Activated CD4-positive, alpha-beta T cell treated with anti-CD3 and anti-CD28 coated beads for 36 hours (primary cell): Measurements from ENCODE around the gene SLX4IP. TPM values are rescaled to one million over a fixed set of nuclear protein-coding genes. Genes with fewer than 3 reads are reported as not detected.

Experiments used
- ATAC-seq: fragments of 200-7000 bp; cut with Tn5 transposase; one replicate; pipeline ENCODE4 v1.10.0; 2021; ENCODE audit warnings: mild to moderate bottlenecking, moderate library complexity
- CTCF ChIA-PET: fragments of 350-600 bp; sonication (Branson Sonifier 250); formaldehyde crosslinking; loops from one replicate; lab custom pipeline; 2021; ENCODE audit warnings: antibody characterized with exemption; lab: Charles Lee
- POLR2A ChIA-PET: fragments of 350-600 bp; sonication (Branson Sonifier 250); formaldehyde crosslinking; loops from one replicate; lab custom pipeline; 2021; ENCODE audit warnings: antibody characterized with exemption, inconsistent platforms; lab: Charles Lee
- DNase-seq: peaks from one replicate; pipeline ENCODE4 v3.0.0-alpha.2; 2020
- H3K27ac Mint-ChIP-seq: one replicate; pipeline ENCODE4 v1.8.0; 2021; ENCODE audit warnings: mixed read lengths
- H3K27me3 Mint-ChIP-seq: one replicate; pipeline ENCODE4 v1.8.0; 2021; ENCODE audit warnings: mixed read lengths
- H3K36me3 Mint-ChIP-seq: one replicate; pipeline ENCODE4 v1.8.0; 2021; ENCODE audit warnings: low read depth, mixed read lengths
- H3K4me1 Mint-ChIP-seq: one replicate; pipeline ENCODE4 v1.8.0; 2021; ENCODE audit warnings: mixed read lengths
- H3K4me3 Mint-ChIP-seq: one replicate; pipeline ENCODE4 v1.8.0; 2021; ENCODE audit warnings: mild to moderate bottlenecking, moderate library complexity, mixed read lengths
- H3K9me3 Mint-ChIP-seq: one replicate; pipeline ENCODE4 v1.8.0; 2021; ENCODE audit warnings: low read depth, mixed read lengths
- intact Hi-C, 2 experiments: fragments of 100-400 bp; cut with DNase I in 1 of 2; cut with micrococcal nuclease in 1 of 2; formaldehyde crosslinking; loops; one replicate each; pipeline versions ENCODE4 v1.14.2 to v1.15.1; 2022 to 2024; cut with DNase I, micrococcal nuclease
- total RNA-seq, 2 experiments: library from RNA; stranded (reverse); gene quantifications; one replicate each; pipeline ENCODE4 v1.2.3, GENCODE V29; 2021

Gene SLX4IP
- total RNA-seq, 2 experiments from 2014 or later, result 7.4 to 7.8 TPM

GRCh38 chr20:10646886-10647420, 211.8 kb downstream of the SLX4IP start:
- no peak for DNase-seq
- no peaks in the 10 kb centered on the region for H3K4me1 Mint-ChIP-seq
- H3K27ac Mint-ChIP-seq, result no peak overlapping the region
- H3K27me3 Mint-ChIP-seq, result peaks cover 4% of the 10 kb centered on the region
- H3K4me3 Mint-ChIP-seq, result no peak overlapping the region
- POLR2A ChIA-PET, result no interaction called here
- intact Hi-C loops, result no loop called here
- no peaks in the 10 kb centered on the region for H3K36me3 Mint-ChIP-seq
- no peak for ATAC-seq
- CTCF ChIA-PET, result no interaction called here
- no peaks in the 10 kb centered on the region for H3K9me3 Mint-ChIP-seq

- POLR2A ChIA-PET, result no interaction called here
- Mint-ChIP-seq H3K9me3 (no peaks in the 10 kb centered on the region), H3K27me3 (peaks cover 4% of the 10 kb centered on the region), H3K36me3 (no peaks in the 10 kb centered on the region), H3K27ac (no peak overlapping the region), H3K4me3 (no peak overlapping the region), H3K4me1 (no peaks in the 10 kb centered on the region)
- peak; percentile 14 for DNase-seq
- no peak for ATAC-seq
- intact Hi-C loops, result no loop called here
- CTCF ChIA-PET, result no interaction called here
These were observed 212.4 kb downstream of the SLX4IP start for GRCh38 chr20:10647471-10647870.

- ChIA-PET CTCF (interaction anchor here (1.1 kb wide), 1 partner anchor 173 kb away, joined by 3 read pairs; no protein-coding TSS in a partner anchor), POLR2A (no interaction called here)
- DNase-seq (no peak), ATAC-seq (no peak)
- Mint-ChIP-seq H3K27ac (no peak overlapping the region), H3K9me3 (no peaks in the 10 kb centered on the region), H3K4me1 (no peaks in the 10 kb centered on the region), H3K36me3 (no peaks in the 10 kb centered on the region), H3K4me3 (no peak overlapping the region), H3K27me3 (peaks cover 4% of the 10 kb centered on the region)
- intact Hi-C loops, result no loop called here
These were observed 212.8 kb downstream of the SLX4IP start for GRCh38 chr20:10647909-10648308.

GRCh38 chr20:10648651-10649050, 213.5 kb downstream of the SLX4IP start:
- Mint-ChIP-seq H3K4me1 (peaks cover 1% of the 10 kb centered on the region), H3K9me3 (no peaks in the 10 kb centered on the region), H3K27me3 (peaks cover 4% of the 10 kb centered on the region), H3K27ac (no peak overlapping the region), H3K4me3 (no peak overlapping the region), H3K36me3 (no peaks in the 10 kb centered on the region)
- POLR2A ChIA-PET, result no interaction called here
- ATAC-seq (no peak), DNase-seq (no peak)
- CTCF ChIA-PET, result interaction anchor here (1.1 to 1.2 kb wide), 2 partner anchors 23 to 174 kb away, joined by 3 read pairs; no protein-coding TSS in a partner anchor
- intact Hi-C loops, result no loop called here

GRCh38 chr20:10649080-10649796, 214.1 kb downstream of the SLX4IP start:
- peaks cover 3% of the 10 kb centered on the region for H3K4me1 Mint-ChIP-seq
- DNase-seq (no peak), ATAC-seq (no peak)
- H3K9me3 Mint-ChIP-seq, result no peaks in the 10 kb centered on the region
- peaks cover 4% of the 10 kb centered on the region for H3K27me3 Mint-ChIP-seq
- H3K4me3 Mint-ChIP-seq, result no peak overlapping the region
- POLR2A ChIA-PET, result no interaction called here
- intact Hi-C loops, result no loop called here
- no peak overlapping the region for H3K27ac Mint-ChIP-seq
- H3K36me3 Mint-ChIP-seq, result no peaks in the 10 kb centered on the region
- CTCF ChIA-PET, result interaction anchor here (0.6 to 1.2 kb wide), 3 partner anchors 22 to 972 kb away, joined by 3 read pairs; no protein-coding TSS in a partner anchor

GRCh38 chr20:10649797-10650160, 214.7 kb downstream of the SLX4IP start:
- Mint-ChIP-seq H3K27me3 (peaks cover 7% of the 10 kb centered on the region), H3K36me3 (no peaks in the 10 kb centered on the region), H3K4me3 (no peak overlapping the region), H3K27ac (no peak overlapping the region), H3K9me3 (no peaks in the 10 kb centered on the region), H3K4me1 (peaks cover 3% of the 10 kb centered on the region)
- CTCF ChIA-PET, result interaction anchor here (0.6 to 1.4 kb wide), 4 partner anchors 9 to 971 kb away, joined by 3 read pairs; no protein-coding TSS in a partner anchor
- DNase-seq, result no peak
- no peak for ATAC-seq
- POLR2A ChIA-PET, result no interaction called here
- intact Hi-C loops, result no loop called here

GRCh38 chr20:10651227-10651990, 216.3 kb downstream of the SLX4IP start:
- peaks cover 3% of the 10 kb centered on the region for H3K4me1 Mint-ChIP-seq
- ChIA-PET CTCF (interaction anchor here (1.0 to 1.4 kb wide), 2 partner anchors 10 to 24 kb away, joined by 3 read pairs; no protein-coding TSS in a partner anchor), POLR2A (no interaction called here)
- H3K9me3 Mint-ChIP-seq, result no peaks in the 10 kb centered on the region
- no peak for ATAC-seq
- no peak overlapping the region for H3K4me3 Mint-ChIP-seq
- intact Hi-C loops, result no loop called here
- no peaks in the 10 kb centered on the region for H3K36me3 Mint-ChIP-seq
- no peak for DNase-seq
- peaks cover 8% of the 10 kb centered on the region for H3K27me3 Mint-ChIP-seq
- H3K27ac Mint-ChIP-seq, result no peak overlapping the region

GRCh38 chr20:10652185-10652584, 217.1 kb downstream of the SLX4IP start:
- H3K4me1 Mint-ChIP-seq, result peaks cover 3% of the 10 kb centered on the region
- DNase-seq (no peak), ATAC-seq (no peak)
- no peak overlapping the region for H3K4me3 Mint-ChIP-seq
- intact Hi-C loops, result no loop called here
- ChIA-PET POLR2A (no interaction called here), CTCF (interaction anchor here (1.0 kb wide), 1 partner anchor 23 kb away, joined by 3 read pairs; no protein-coding TSS in a partner anchor)
- no peaks in the 10 kb centered on the region for H3K9me3 Mint-ChIP-seq
- no peak overlapping the region for H3K27ac Mint-ChIP-seq
- no peaks in the 10 kb centered on the region for H3K36me3 Mint-ChIP-seq
- peaks cover 8% of the 10 kb centered on the region for H3K27me3 Mint-ChIP-seq

GRCh38 chr20:10652660-10653261, 217.7 kb downstream of the SLX4IP start:
- ATAC-seq (no peak), DNase-seq (no peak)
- CTCF ChIA-PET, result no interaction called here
- POLR2A ChIA-PET, result no interaction called here
- Mint-ChIP-seq H3K27ac (no peak overlapping the region), H3K9me3 (no peaks in the 10 kb centered on the region), H3K4me3 (no peak overlapping the region), H3K27me3 (peaks cover 8% of the 10 kb centered on the region), H3K4me1 (peaks cover 3% of the 10 kb centered on the region), H3K36me3 (no peaks in the 10 kb centered on the region)
- intact Hi-C loops, result no loop called here

- Mint-ChIP-seq H3K27me3 (peaks cover 8% of the 10 kb centered on the region), H3K27ac (no peak overlapping the region), H3K9me3 (no peaks in the 10 kb centered on the region), H3K36me3 (no peaks in the 10 kb centered on the region), H3K4me3 (no peak overlapping the region), H3K4me1 (peaks cover 3% of the 10 kb centered on the region)
- intact Hi-C loops, result no loop called here
- ChIA-PET POLR2A (no interaction called here), CTCF (interaction anchor here (0.6 to 0.8 kb wide), 2 partner anchors 19 to 101 kb away, joined by 3 to 4 read pairs; no protein-coding TSS in a partner anchor)
- DNase-seq, result no peak
- no peak for ATAC-seq
These were observed 218.6 kb downstream of the SLX4IP start for GRCh38 chr20:10653599-10654249.

GRCh38 chr20:10654250-10654610, 219.1 kb downstream of the SLX4IP start:
- no peak overlapping the region for H3K4me3 Mint-ChIP-seq
- intact Hi-C loops, result no loop called here
- H3K27ac Mint-ChIP-seq, result no peak overlapping the region
- H3K36me3 Mint-ChIP-seq, result no peaks in the 10 kb centered on the region
- ChIA-PET CTCF (interaction anchor here (0.6 kb wide), 1 partner anchor 19 kb away, joined by 4 read pairs; no protein-coding TSS in a partner anchor), POLR2A (no interaction called here)
- DNase-seq, result no peak
- H3K4me1 Mint-ChIP-seq, result peaks cover 3% of the 10 kb centered on the region
- no peak for ATAC-seq
- H3K9me3 Mint-ChIP-seq, result no peaks in the 10 kb centered on the region
- peaks cover 8% of the 10 kb centered on the region for H3K27me3 Mint-ChIP-seq
